Putamen (tissue), 1 donor: ENCODE data around the gene DNAH3.
A peak's percentile ranks its signal among the peaks of the same experiment; 100 is the strongest.
"Not testable (repeated sequence)": the region's sequence is repeated elsewhere in the genome, so short reads cannot be mapped to it uniquely, and the experiment has no call there.

ENCODE experiments used
- DNase-seq: peaks from one replicate; pipeline ENCODE4 v3.0.0-alpha.2; 2016; ENCODE audit warnings: low spot score

Gene DNAH3

DNA sequence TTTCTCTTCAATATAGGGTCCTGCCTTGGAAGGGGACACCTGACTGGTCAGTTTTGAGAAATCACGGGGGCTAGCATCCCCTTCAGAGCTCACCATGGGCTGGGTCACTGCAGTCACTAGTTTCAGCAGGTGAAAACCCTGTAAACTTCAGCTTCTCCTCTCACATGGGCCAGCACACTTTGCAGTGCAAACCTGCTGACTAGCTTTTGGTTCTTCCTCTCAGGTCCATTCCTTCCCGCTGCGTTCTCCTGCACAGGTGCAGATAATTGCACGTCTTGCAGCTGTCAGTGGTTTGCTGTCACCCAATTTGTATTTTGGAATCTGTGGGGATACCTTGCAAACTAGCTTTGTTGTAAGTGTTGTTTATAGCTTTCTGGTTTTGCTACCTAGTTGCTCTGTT lies 154.9 kb downstream of the DNAH3 start:
- no peak for DNase-seq

DNA sequence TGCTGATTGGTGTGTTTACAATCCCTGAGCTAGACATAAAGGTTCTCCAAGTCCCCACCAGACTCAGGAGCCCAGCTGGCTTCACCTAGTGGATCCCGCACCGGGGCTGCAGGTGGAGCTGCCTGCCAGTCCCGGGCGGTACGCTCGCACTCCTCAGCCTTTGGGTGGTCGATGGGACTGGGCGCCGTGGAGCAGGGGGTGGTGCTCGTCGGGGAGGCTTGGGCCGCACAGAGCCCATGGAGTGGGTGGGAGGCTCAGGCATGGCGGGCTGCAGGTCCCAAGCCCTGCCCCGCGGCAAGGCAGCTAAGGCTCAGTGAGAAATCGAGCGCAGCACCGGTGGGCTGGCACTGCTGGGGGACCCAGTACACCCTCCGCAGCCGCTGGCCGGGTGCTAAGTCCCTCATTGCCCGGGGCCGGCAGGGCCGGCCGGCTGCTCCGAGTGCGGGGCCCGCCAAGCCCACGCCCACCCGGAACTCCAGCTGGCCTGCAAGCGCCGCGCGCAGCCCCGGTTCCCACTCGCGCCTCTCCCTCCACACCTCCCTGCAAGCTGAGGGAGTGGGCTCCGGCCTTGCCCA lies 161.1 kb downstream of the DNAH3 start:
- not testable (repeated sequence) for DNase-seq

DNA sequence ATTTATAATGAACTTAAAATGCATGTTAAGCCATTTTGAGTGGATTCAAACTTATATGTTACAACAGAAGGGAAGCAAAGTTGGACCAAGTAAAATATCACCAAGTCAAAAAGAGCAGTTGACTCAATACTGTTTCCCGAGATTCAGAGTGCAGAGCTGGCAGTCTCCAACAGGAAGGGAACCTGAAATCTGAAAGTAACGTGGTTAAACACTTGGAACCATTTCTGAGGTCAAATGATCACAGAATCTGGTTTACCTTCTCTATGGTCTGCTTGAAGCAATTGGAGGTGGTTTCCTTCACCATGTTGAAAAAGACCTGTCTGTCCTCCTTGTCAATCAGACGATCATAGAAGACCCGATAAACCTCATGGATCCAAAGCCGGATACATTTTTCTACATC lies 163.6 kb downstream of the DNAH3 start:
- no peak for DNase-seq

DNA sequence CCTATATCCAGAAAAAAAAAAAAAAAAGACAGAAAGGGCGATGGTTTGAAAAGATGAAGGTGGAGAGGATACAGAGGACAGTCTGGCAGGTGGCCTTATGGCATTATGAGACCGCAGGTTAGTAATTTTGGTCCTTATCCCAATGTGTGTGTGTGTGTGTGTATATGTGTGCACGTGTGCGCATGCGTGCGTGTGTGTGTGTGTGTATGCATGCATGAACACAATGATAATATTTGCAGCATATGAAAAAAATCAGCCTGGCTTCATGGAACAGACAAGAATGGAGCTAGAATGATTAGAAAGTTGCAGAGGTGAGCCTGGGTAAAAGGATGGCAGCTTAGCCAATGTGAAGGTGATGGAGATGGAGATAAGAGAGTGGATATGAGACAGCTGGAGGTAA lies 166.6 kb downstream of the DNAH3 start:
- no peak for DNase-seq

DNA sequence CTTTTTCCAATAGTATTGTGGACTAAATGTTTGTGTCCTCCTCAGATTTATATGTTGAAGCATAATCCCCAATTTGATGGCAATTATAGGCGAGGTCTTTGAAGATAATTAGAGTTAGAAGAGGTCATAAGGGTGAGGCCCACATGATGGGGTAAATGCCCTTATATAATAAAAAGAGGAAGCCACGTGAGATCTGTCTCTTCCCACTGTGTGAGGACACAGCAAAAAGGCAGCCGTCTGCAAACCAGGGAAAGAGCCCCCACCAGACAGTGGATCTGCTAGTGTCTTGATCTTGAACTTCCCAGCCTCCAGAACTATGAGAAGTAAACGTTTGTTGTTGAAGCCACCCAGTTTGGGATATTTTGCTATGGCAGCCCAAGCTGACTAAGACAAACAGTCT lies 174.1 kb downstream of the DNAH3 start:
- no peak for DNase-seq

DNA sequence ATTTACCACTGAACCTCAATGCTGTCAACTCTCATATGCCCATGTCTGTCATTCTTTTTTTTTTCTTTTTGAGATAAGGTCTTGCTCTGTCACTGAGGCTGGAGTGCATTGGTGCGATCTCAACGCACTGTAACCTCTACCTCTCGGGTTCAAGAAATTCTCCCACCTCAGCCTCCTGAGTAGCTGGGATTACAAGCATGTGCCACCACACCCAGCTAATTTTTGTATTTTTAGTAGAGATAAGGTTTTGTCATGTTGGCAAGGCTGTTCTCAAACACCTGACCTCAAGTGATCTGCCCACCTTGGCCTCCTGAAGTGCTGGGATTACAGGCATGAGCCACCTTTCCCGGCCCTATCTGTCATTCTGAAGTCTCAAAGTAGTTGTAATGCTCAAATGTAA lies 177.4 kb downstream of the DNAH3 start:
- DNase-seq, result not testable (repeated sequence)

DNA sequence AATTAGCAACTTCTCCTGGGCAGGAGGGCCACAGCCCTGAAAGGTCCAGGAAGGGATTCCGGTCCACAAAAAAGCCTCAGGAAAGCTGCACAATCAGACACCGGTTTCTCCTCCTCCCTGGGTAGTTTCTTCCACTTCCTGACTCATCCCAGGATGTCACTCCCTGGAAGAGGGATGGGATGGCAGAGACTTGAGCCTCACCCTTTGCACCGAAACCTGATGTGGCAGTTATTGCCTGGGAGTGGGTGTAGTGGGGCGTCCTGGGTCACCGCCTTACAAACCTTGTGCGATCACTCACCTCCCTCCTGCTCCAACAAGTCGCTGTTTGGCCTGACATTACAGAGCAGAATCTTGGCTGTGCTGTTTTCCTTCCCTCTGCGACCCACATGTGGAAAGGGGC lies 179.2 kb downstream of the DNAH3 start:
- no peak for DNase-seq

DNA sequence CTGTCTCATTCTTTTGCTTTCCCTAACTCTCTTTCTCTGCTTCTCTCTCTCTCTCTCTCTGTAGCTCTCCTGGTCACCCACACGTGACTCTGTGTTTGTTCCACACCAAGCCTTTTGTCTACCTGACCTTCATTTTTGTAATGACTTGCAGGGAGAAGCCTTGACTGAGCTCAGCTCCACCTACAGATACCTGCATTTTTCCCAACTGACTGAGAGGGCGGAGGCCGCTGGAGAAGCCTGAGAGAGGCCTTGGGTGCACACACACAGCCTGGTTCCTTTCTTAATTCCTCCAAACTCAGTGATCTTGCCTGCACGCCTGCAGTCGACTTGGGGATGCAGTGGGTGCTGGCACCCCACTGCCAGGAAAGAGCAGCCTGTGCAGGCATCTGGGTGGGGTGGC lies 181.3 kb downstream of the DNAH3 start:
- DNase-seq, result peak; percentile 39

DNA sequence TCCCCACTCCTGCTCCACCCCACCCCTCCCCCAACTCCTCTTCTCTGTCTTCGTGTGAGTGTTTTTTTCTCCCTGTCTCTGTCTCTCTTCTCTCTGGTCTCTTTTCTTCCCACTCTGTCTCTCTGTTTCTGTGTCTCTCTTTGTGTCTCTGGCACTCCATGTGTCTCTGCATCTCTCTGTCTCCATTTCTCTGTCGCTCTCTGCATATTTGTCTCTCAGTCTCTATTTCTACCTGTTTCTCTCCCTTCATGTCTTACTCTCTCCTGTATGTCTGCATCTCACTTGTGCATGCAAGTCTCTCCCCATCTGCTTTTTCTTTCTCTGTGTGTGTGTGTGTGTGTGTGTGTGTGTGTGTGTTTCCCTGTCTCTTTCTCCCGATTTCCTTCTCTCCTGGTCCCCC lies 181.9 kb downstream of the DNAH3 start:
- DNase-seq, result no peak

DNA sequence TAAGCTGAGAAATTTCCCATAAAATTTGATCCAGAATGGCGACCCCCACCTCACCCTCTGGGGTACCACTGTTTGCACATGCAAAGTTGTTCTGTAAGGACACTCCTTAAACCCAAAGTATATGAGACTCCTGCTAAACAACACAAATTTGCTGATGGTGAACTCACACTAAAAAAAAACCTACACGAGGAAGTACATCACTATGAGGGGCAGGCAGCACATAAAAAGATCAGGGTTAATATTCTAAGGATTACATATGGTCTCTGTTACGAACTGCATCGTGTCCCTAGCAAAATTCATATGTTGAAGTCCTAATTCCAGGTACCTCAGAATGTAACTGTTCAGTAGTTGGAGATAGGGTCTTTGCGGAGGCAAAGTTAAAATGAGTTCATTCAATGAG lies 189.7 kb downstream of the DNAH3 start:
- DNase-seq, result no peak

DNA sequence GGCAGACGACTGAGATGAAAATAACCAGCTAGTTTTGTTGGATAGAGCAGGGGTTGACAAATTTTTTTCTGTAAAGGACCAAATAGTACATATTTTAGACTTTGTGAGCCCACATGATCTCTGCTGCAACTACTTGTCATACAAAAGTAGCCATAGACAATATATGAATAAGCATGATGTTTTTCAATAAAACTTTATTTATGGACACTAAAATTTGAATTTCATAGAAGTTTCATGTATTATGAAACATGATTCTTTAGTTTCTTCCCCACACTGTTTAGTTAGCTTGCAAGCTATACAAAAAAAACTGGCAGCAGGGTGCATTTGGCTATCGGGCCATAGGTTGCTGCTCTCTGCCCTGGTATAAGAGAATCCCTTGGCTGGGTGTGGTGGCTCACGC lies 193.5 kb downstream of the DNAH3 start:
- DNase-seq, result no peak

DNA sequence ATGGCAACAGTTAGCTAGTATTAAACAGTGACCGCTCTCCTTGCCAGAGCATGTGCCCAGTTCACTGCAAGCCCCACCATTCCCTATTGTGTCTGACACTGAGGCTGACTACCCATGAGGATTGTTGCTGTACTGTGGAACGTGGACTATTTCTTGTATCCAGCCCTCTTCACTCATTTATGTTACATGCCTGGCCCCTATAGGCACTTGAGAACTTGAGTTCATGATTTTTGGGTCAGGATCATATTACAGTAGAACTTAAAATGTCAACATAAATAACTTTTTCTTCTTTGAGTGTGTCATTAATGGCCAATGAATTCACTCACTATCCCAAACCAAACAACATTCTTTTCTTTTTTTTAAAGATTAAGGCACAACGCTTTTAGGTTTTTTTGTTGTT lies 194.3 kb downstream of the DNAH3 start:
- DNase-seq, result no peak

DNA sequence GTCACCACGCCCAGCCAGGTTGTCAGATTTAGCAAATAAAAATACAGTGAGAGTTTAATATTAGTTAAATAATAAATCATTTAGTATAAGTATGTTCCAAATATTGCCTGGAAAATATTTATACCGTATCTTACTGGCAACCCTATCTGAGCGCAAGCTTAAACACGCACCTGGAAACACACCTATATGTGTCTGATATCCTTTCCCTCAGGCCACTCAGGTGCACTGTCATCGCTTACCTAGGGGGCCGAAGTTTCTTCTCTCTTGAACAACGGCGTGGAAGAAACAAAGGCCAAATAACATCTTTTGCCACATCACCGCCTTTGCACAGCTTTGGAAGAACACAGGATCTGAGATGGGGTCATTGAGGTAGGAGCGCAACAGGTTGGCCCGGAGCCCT lies 196.1 kb downstream of the DNAH3 start:
- no peak for DNase-seq

DNA sequence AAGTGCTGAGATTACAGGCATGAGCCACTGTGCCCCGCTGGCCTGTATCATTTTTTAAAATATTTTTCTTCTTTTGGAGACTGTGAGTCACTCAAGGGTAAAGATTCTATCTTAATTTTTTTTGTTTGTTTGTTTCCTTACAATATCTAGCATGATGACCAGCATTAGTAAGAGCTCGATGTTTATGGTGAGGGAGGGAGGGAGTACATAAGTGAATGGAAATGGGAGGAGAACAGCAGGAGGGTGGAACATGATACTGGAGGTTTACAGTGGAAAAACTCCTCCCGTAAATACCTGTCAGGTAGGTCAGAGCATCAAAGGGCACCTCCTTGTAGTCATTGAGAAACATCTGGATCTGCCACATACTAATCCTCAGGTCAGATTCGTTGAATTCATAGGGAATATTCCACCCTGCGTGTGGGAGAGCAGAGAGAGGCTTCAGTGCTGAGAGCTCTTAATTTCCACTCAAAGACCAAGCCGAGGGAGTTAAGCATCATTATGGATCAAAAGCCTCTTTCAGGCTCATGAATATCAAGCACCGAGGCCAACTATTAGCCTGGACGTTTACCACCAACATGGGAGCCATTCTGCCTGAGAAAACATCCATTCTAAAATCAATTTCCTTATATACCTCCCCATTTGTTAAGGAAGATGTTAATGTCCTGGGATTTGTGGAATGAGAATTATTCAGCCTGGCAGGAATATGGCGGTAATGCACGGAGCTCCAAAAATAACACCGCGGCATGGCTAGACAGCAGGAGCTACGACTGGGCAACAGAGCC lies 198.3 kb downstream of the DNAH3 start:
- DNase-seq, result no peak

DNA sequence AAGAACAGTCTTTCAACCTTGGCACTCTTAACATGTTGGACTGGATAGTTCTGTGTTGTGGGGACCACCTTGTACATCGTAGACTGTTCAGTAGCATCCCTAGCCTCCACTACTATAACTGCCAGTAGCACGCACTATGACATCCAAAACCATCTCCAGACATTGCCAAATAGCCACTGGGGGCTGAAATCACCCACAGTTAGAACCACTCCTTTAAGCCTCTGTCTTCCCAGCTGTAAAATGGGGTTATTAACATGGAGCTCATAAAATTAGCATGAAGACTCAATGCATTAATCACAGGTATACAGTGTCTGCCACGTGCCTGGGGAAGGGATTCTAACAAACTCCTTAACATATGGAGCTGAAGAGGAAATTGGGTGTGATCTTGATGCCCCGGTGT lies 200.4 kb downstream of the DNAH3 start:
- DNase-seq, result no peak

DNA sequence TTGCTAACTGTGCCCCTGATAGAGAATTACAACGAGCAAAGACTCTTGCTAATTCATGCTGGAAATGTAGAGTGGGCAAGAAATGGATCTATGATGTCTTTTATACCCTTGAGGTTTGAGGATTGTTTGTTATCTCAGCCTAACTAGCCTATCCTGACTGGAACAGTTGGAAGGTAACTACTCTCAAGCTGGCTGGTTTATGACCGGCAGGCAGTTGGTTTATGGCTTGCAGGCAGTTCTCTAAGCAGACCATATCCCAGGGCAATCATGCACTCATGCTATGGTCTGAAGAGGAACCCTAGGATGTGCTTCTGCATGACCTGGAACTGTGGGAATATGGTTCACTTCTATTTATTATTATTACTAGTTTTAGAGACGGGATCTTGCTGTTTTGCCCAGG lies 201.0 kb downstream of the DNAH3 start:
- DNase-seq, result no peak

DNA sequence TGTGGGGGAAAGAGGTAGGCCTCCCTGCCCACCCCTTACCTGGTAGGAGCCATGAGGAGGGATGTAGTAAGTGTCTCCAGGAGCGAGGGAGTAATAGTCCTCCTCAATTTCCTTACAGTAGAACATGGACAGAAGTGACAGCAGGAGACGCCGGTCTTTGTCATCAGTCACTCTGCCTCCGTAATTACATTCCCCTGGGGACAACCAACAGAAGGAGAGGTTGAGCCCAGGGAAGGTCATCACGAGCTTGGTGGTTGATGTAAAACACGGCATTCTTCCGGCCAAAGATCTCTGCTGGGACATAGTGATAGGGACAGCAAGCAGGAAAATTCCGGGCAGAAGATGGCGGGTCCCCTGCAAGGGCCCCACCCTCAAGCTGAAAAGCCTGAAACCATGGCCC lies 202.2 kb downstream of the DNAH3 start:
- no peak for DNase-seq

DNA sequence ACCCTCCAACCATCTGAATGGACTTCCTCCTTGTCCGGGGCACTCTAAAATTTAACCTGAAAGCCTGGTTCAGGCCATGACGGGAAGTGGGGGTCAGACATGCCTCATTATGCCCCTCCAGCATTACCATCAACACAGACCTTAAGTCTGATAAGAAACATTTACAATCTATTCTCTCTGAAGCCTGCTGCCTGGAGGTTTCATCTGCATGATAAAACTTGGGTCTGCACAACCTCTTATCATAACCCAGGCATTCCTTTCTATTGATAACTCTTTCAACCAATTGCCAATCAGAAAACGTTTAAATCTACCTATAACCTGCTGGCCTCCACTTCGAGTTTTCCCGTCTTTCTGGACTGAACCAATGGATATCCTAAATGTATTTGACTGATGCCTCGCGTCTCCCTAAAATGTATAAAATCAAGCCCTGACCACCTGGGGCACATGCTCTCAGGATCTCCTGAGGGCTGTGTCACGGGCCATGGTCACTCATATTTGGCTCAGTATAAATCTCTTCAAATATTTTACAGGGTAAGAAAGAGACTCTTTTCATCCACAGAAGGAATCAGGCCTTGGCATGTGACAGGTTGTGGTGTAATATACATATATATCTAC lies 204.5 kb downstream of the DNAH3 start:
- no peak for DNase-seq

DNA sequence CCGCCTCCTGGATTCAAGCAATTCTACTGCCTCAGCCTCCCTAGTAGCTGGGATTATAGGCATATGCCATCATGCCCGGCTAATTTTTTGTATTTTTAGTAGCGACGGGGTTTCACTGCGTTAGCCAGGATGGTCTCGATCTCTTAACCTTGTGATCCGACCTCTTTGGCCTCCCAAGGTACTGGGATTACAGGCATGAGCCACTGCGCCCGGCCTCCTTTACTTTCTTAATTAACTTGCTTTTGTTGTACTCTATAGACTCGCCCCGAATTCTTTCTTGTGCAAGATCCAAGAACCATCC lies 205.1 kb downstream of the DNAH3 start:
- not testable (repeated sequence) for DNase-seq

DNA sequence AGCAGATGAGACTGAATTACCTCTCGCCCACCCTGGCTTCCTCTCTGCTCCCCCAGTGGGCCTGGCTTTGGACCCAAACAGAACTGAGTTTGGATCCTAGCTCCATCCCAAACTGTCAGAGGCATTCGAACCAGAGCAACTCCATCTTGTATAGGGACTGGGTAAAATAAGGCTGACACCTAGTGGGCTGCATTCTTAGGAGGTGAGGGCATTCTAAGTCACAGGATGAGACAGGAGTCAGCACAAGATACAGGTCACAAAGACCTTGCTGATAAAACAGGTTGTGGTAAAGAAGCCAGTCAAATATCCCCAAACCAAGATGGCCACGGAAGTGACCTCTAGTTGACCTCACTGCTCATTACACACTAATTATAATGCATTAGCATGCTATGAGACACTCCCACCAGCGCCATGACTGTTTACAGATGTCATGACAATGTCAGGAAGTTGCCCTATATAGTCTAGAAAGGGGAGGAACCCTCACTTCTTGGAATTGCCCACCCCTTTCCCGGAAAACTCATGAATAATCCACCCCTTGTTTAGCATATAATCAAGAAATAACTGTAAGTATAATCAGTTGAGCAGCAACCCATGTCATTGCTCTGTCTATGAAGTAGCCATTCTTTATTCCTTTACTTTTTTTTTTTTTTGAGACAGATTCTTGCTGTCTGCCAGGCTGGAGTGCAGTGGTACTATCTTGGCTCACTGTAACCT lies 205.6 kb downstream of the DNAH3 start:
- DNase-seq, result no peak

DNA sequence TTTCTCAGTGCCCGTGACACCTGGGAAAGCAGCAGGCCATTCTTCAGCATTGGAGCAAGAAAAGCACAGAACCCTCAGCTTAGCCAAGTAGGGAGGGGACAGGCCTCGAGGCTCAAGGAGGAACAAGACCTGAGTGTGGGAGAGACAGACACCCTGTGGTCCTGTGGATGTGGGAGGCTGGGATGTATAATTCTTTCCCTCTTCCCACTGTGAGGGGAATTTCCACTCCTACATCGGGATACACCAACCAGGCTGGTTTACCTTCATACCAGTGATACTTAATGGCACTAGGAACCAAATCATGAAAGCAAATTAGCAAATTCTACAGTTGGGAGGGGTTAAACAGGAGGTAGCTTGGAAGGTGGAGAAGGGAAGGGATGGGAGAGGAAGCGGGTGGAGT lies 208.4 kb downstream of the DNAH3 start:
- no peak for DNase-seq

DNA sequence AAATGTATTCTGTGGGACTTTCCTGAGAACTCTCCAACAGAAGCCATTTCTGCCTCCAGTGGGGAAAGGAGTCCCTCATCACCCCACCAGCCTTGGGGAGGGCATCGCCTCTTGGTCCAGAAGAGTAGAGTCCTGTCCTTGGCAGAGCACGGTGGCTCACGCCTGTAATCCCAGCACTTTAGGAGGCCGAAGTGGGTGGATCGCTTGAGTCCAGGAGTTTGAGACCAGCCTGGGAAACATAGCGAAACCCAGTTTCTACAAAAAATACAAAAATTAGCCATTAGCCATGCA lies 209.1 kb downstream of the DNAH3 start:
- no peak for DNase-seq

DNA sequence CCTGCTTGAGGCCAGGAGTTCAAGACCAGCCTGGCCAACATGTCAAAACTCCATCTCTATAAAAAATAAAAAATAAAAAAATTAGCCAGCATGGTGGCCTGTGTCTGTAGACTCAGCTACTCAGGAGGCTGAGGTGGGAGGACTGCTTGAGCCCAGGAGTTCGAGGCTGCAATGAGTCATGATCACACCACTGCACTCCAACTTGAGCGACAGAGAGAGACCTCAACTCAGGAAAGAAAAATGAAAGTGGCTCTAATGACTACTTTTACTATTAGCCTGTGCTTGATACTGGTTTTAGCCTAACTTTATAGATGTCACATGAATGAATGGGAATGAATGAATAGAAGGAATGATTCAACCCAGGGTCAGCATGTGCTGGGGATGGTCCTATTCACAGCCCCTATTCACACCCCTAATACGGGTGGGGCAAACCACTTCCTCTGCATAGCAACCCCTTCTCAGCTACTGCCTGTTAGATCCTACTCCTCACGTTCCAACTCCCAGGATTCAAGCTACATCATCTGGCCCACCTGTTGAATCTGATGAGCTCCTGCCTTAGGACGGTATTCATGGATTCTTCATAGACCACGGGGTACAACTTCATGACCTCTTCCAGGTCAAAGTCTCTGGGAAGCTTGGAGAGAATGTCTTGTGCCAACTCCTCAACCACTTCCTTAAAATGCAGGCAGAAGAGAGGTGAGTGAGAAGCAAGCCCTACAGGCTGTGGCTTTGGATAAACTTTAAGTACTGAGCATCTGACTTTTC lies 209.6 kb downstream of the DNAH3 start:
- no peak for DNase-seq
